Endothelial cell of umbilical vein (primary cell): ENCODE data around the gene OR8G1. TPM values are rescaled to one million over a fixed set of nuclear protein-coding genes. Genes with fewer than 3 reads are reported as not detected.

ENCODE experiments used
- BruUV-seq: library from RNA; stranded (reverse); fragments of 400-500 nt; replicated peaks from 2 replicates; lab custom pipeline; 2021; lab: Mats Ljungman, UMichigan
- CTCF ChIA-PET: fragments of 300-600, 350-600 bp; sonication (Branson Sonifier 250); formaldehyde crosslinking; loops from one replicate; lab custom pipeline; 2021; ENCODE audit warnings: antibody characterized with exemption, inconsistent platforms; lab: Charles Lee
- POLR2A ChIA-PET: fragments of 300-600, 350-600 bp; sonication (Branson Sonifier 250); formaldehyde crosslinking; loops from one replicate; lab custom pipeline; 2021; ENCODE audit warnings: antibody characterized with exemption, inconsistent platforms; lab: Charles Lee
- DNase-seq: peaks from one replicate; pipeline ENCODE4 v3.0.0-alpha.2; 2011; ENCODE audit warnings: low read depth, low spot score
- FAIRE-seq: peaks from 2 replicates; lab custom pipeline; 2011; peaks lifted over from hg19 to GRCh38; lab: Jason Lieb, UNC
- H2AFZ ChIP-seq: 2 replicates; pipeline ENCODE4 v1.6.0; 2012; ENCODE audit warnings: low read depth, low read length, control low read depth, inconsistent platforms
- H3K27ac ChIP-seq: 2 replicates; pipeline ENCODE4 v1.5.1; 2011; ENCODE audit warnings: low read depth, mild to moderate bottlenecking, control low read depth, low read length, moderate library complexity; ENCODE audit not compliant: insufficient read depth
- H3K27me3 ChIP-seq, 2 experiments: 2 replicates each; pipeline versions ENCODE4 v1.6.0 to v1.6.1; 2011; ENCODE audit warnings: low read length in 2 of 2, mixed read lengths in 1 of 2; ENCODE audit not compliant: control insufficient read depth in 2 of 2, insufficient read depth in 2 of 2
- H3K36me3 ChIP-seq, 2 experiments: 2 replicates in 1 of 2; 3 replicates in 1 of 2; pipeline ENCODE4 v1.5.1; 2011; ENCODE audit warnings: low read length in 2 of 2, mild to moderate bottlenecking in 1 of 2, moderate library complexity in 1 of 2; ENCODE audit not compliant: control insufficient read depth in 2 of 2, insufficient read depth in 2 of 2; ENCODE audit errors: extremely low read depth in 1 of 2
- H3K4me1 ChIP-seq: 3 replicates; pipeline ENCODE4 v1.5.1; 2011; ENCODE audit warnings: mild to moderate bottlenecking, low read length; ENCODE audit not compliant: control insufficient read depth, insufficient read depth; ENCODE audit errors: extremely low read depth
- H3K4me2 ChIP-seq: 2 replicates; pipeline ENCODE4 v1.6.1; 2011; ENCODE audit warnings: low read length, control low read depth, mixed read lengths; ENCODE audit not compliant: insufficient read depth
- H3K4me3 ChIP-seq, 3 experiments: fragments of 200-600 bp in 1 of 3; sonication (generic), shearing (Covaris generic) in 1 of 3; replicated peaks in 1 of 3; 2 replicates each; pipeline ENCODE4 v1.5.1; 2011 to 2016; ENCODE audit warnings: control low read depth in 3 of 3, low read length in 3 of 3, mild to moderate bottlenecking in 2 of 3, inconsistent platforms in 1 of 3, low read depth in 1 of 3, moderate library complexity in 1 of 3; ENCODE audit not compliant: insufficient read depth in 1 of 3
- H3K79me2 ChIP-seq: 2 replicates; pipeline ENCODE4 v1.6.0; 2012; ENCODE audit warnings: low read length, inconsistent platforms; ENCODE audit not compliant: control insufficient read depth, insufficient read depth
- H3K9ac ChIP-seq: replicated peaks from 2 replicates; pipeline ENCODE3; 2011; ENCODE audit warnings: low read length, control low read depth; ENCODE audit not compliant: insufficient read depth; ENCODE audit errors: extremely low read depth
- H3K9me1 ChIP-seq: replicated peaks from 3 replicates; pipeline ENCODE4 v1.6.0; 2011; ENCODE audit warnings: mild to moderate bottlenecking, low read length; ENCODE audit not compliant: control insufficient read depth, insufficient read depth; ENCODE audit errors: extremely low read depth
- H3K9me3 ChIP-seq: replicated peaks from 2 replicates; pipeline ENCODE4 v1.5.1; 2012; ENCODE audit warnings: low read length, inconsistent platforms; ENCODE audit not compliant: control insufficient read depth, insufficient read depth
- H4K20me1 ChIP-seq: replicated peaks from 2 replicates; pipeline ENCODE3; 2011; ENCODE audit warnings: mild to moderate bottlenecking, low read length; ENCODE audit not compliant: control insufficient read depth, insufficient read depth; ENCODE audit errors: extremely low read depth
- CTCF ChIP-seq, 2 donors: IDR thresholded peaks; 1 replicate in 1 of 2; 2 replicates in 1 of 2; pipeline ENCODE4 v1.5.1; 2011; ENCODE audit warnings: low read length in 2 of 2, mild to moderate bottlenecking in 2 of 2, moderate library complexity in 2 of 2, control low read depth in 1 of 2, inconsistent platforms in 1 of 2, low read depth in 1 of 2; ENCODE audit not compliant: insufficient read depth in 1 of 2; ENCODE audit errors: extremely low read depth in 1 of 2
- FOS ChIP-seq: IDR thresholded peaks from 2 replicates; pipeline ENCODE4 v1.6.1; 2011; ENCODE audit warnings: mild to moderate bottlenecking, low read length, moderate library complexity, borderline replicate concordance; ENCODE audit not compliant: insufficient read depth
- GATA2 ChIP-seq: IDR thresholded peaks from 2 replicates; pipeline ENCODE4 v1.7.0; 2011; ENCODE audit warnings: low read depth, mild to moderate bottlenecking, moderate library complexity, mixed read lengths, low read length; ENCODE audit not compliant: insufficient read length, insufficient read depth
- JUN ChIP-seq: IDR thresholded peaks from 2 replicates; pipeline ENCODE4 v1.6.1; 2011; ENCODE audit warnings: borderline replicate concordance, low read depth; ENCODE audit not compliant: insufficient read length, insufficient read depth
- MYC ChIP-seq: IDR thresholded peaks from one replicate; pipeline ENCODE4 v1.6.1; 2011; ENCODE audit warnings: mild to moderate bottlenecking, low read depth, low read length
- dilution Hi-C: fragments of 300-500 bp; cut with MboI; formaldehyde crosslinking; loops from one replicate; pipeline ENCODE4 v1.15.0; 2019; ENCODE audit warnings: low sequenced_read_pairs; ENCODE audit not compliant: extremely low pct_ligation_motif_present
- intact Hi-C: fragments of 100-400 bp; cut with micrococcal nuclease; formaldehyde crosslinking; loops from one replicate; pipeline ENCODE4 v1.10.0; 2022
- polyA plus RNA-seq, 4 experiments: library from polyadenylated mRNA; depleted of rRNA in 3 of 4; stranded (reverse) in 3 of 4; unstranded in 1 of 4; fragments of >200 nt; gene quantifications; 2 replicates each; pipeline versions ENCODE4 v1.2.1 to v1.2.3, GENCODE V29; 2011 to 2012; ENCODE audit warnings: missing spikeins in 1 of 4
- total RNA-seq: library from RNA; stranded (reverse); gene quantifications from 2 replicates; pipeline ENCODE4 v1.2.3, GENCODE V29; 2021
- TF ChIP-seq, protein P1 (sequence below): IDR thresholded peaks from 2 replicates; pipeline ENCODE4 v1.6.1; 2011; ENCODE audit not compliant: insufficient read depth, insufficient read length

The OR8G1 gene
- total and polyA plus RNA-seq, 2 donors (not counting 3 experiments of a cell fraction or from before 2014, with no cell fraction given), result not detected

DNA sequence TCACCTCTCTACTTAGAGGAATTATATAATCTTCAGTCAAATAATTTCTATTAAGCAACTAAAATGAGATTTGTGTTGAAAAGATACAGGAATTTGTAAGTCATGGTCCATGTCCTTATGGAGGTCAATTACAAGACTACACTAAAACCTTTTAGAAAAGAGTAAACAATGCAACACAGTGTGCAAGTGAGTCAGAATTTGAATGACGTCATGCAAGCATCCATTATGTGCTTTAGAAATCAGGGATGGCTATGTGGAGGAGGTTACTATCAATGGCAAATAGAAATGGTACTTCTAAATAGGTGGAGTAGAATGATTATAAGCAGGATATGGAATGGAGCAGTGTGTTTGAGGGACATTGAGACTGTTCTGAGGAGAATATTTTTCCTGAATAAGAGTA is 41.2 kb upstream of the OR8G1 start:
- no TSS peak for BruUV-seq
- H3K36me3 ChIP-seq, result no peaks in the 10 kb centered on the region

More for the DNA sequence above, 41.2 kb upstream of the OR8G1 start:
- no peaks in the 10 kb centered on the region for H3K79me2 ChIP-seq
- ChIA-PET CTCF (interaction anchor here (13.5 kb wide), 1 partner anchor 129 kb away, joined by 363 read pairs; no protein-coding TSS in a partner anchor), POLR2A (no interaction called here)
- no peaks in the 10 kb centered on the region for H3K4me1 ChIP-seq
- no peak overlapping the region for H2AFZ ChIP-seq
- intact Hi-C loops (loop anchor here (5.0 kb wide), 1 partner anchor 457 kb away; the partner anchor contains the start of gene ZNF202), dilution Hi-C loops (no loop called here)
- H3K9ac ChIP-seq, result no peak overlapping the region
- DNase-seq, result no peak
- H3K4me3 ChIP-seq, result no peak overlapping the region
- no peaks in the 10 kb centered on the region for H3K9me1 ChIP-seq
- H4K20me1 ChIP-seq, result no peaks in the 10 kb centered on the region
- no peaks in the 10 kb centered on the region for H3K9me3 ChIP-seq
- no peak for FAIRE-seq
- H3K4me2 ChIP-seq, result no peak overlapping the region
- no peak for TF ChIP-seq GATA2
- no peak for TF ChIP-seq FOS
- no peak for TF ChIP-seq MYC
- TF ChIP-seq JUN, result peak; percentile 27
- TF ChIP-seq CTCF (IDR thresholded peaks at IDR 0.05; ENCODE audit: extremely low read depth in 1 of 2, insufficient read depth in 1 of 2, low read depth in 1 of 2, low read length in 2 of 2), result no peak
- TF ChIP-seq, protein P1, sequence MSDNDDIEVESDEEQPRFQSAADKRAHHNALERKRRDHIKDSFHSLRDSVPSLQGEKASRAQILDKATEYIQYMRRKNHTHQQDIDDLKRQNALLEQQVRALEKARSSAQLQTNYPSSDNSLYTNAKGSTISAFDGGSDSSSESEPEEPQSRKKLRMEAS, result no peak
- peaks cover 0 to 6% of the 10 kb centered on the region in 2 experiments for H3K27me3 ChIP-seq
- no peak overlapping the region for H3K27ac ChIP-seq
